Fibroblast of lung (primary cell): ENCODE data around the gene TSEN54. TPM values are rescaled to one million over a fixed set of nuclear protein-coding genes. Genes with fewer than 3 reads are reported as not detected.

Source experiments
- DNase-seq, 2 donors: peaks; one replicate each; pipeline versions ENCODE4 v3.0.0 to v3.0.0-alpha.2; 2010; ENCODE audit warnings: low read depth in 2 of 2
- H2AFZ ChIP-seq: 2 replicates; pipeline ENCODE4 v1.5.1; 2012; ENCODE audit warnings: low read length, control low read depth, inconsistent platforms
- H3K27ac ChIP-seq: 2 replicates; pipeline ENCODE4 v1.5.1; 2011; ENCODE audit warnings: low read length, control low read depth; ENCODE audit not compliant: insufficient read depth
- H3K27me3 ChIP-seq: 2 replicates; pipeline ENCODE4 v1.5.1; 2011; ENCODE audit warnings: mild to moderate bottlenecking, low read length; ENCODE audit not compliant: control insufficient read depth, insufficient read depth
- H3K36me3 ChIP-seq: 2 replicates; pipeline ENCODE4 v1.5.1; 2011; ENCODE audit warnings: low read length; ENCODE audit not compliant: control insufficient read depth, insufficient read depth
- H3K4me1 ChIP-seq: 2 replicates; pipeline ENCODE4 v1.5.1; 2011; ENCODE audit warnings: low read length; ENCODE audit not compliant: control insufficient read depth, insufficient read depth; ENCODE audit errors: extremely low read depth
- H3K4me2 ChIP-seq: 2 replicates; pipeline ENCODE4 v1.5.1; 2011; ENCODE audit warnings: low read length, control low read depth; ENCODE audit not compliant: insufficient read depth; ENCODE audit errors: extremely low read depth
- H3K4me3 ChIP-seq, 4 experiments: fragments of 200-600 bp in 1 of 4; sonication (generic) in 1 of 4; replicated peaks in 1 of 4; 2 replicates each; pipeline ENCODE4 v1.5.1; 2011 to 2016; ENCODE audit warnings: low read length in 4 of 4, low read depth in 3 of 4, mild to moderate bottlenecking in 3 of 4, control low read depth in 2 of 4, inconsistent platforms in 1 of 4, mixed read lengths in 1 of 4; ENCODE audit not compliant: insufficient read depth in 1 of 4; ENCODE audit errors: control extremely low read depth in 1 of 4
- H3K79me2 ChIP-seq: 2 replicates; pipeline ENCODE4 v1.5.1; 2012; ENCODE audit warnings: mild to moderate bottlenecking, low read length, inconsistent platforms; ENCODE audit not compliant: control insufficient read depth, insufficient read depth
- H3K9ac ChIP-seq: 2 replicates; pipeline ENCODE4 v1.5.1; 2011; ENCODE audit warnings: mild to moderate bottlenecking, low read length, control low read depth; ENCODE audit not compliant: insufficient read depth
- H3K9me3 ChIP-seq: 2 replicates; pipeline ENCODE4 v1.5.1; 2012; ENCODE audit warnings: low read depth, low read length; ENCODE audit not compliant: control insufficient read depth, insufficient read depth
- H4K20me1 ChIP-seq: 2 replicates; pipeline ENCODE4 v1.5.1; 2011; ENCODE audit warnings: low read length; ENCODE audit not compliant: control insufficient read depth, insufficient read depth; ENCODE audit errors: extremely low read depth
- CTCF ChIP-seq, 2 donors: IDR thresholded peaks in 1 of 2; conservative IDR thresholded peaks in 1 of 2; 1 replicate in 1 of 2; 2 replicates in 1 of 2; pipeline ENCODE4 v1.5.1; 2011 to 2012; ENCODE audit warnings: low read length in 2 of 2, control low read depth in 1 of 2, inconsistent platforms in 1 of 2, low read depth in 1 of 2, mild to moderate bottlenecking in 1 of 2
- EZH2 ChIP-seq: IDR thresholded peaks from 2 replicates; pipeline ENCODE4 v1.5.1; 2012; ENCODE audit warnings: low read length, control low read depth, mild to moderate bottlenecking; ENCODE audit errors: missing control alignments
- polyA plus RNA-seq, 2 donors: library from polyadenylated mRNA; depleted of rRNA in 1 of 2; stranded (reverse) in 1 of 2; unstranded in 1 of 2; fragments of >200 nt; gene quantifications; 2 replicates each; pipeline ENCODE4 v1.2.1, GENCODE V29; 2011 to 2012; ENCODE audit warnings: missing spikeins in 1 of 2
- total RNA-seq: library from RNA; depleted of rRNA; stranded (reverse); fragments of >200 nt; gene quantifications from 2 replicates; pipeline ENCODE4 v1.2.1, GENCODE V29; 2014

TSEN54 gene
- total and polyA plus RNA-seq, 2 donors (not counting 1 experiment from before 2014, with no cell fraction given) = 5.3 to 7.8 TPM

- Histone ChIP-seq H3K27ac (no peak overlapping the region), H2AFZ (no peak overlapping the region), H4K20me1 (no peaks in the 10 kb centered on the region), H3K9ac (no peak overlapping the region), H3K79me2 (no peaks in the 10 kb centered on the region), H3K4me2 (no peak overlapping the region), H3K36me3 (no peaks in the 10 kb centered on the region), H3K4me1 (no peaks in the 10 kb centered on the region), H3K27me3 (no peaks in the 10 kb centered on the region), H3K4me3 (no peak overlapping the region), H3K9me3 (no peaks in the 10 kb centered on the region)
- no peak for DNase-seq
- no peak for TF ChIP-seq EZH2
- no peak for TF ChIP-seq CTCF (conservative IDR thresholded peaks at IDR 0.05 in 1 of 2, IDR thresholded peaks at IDR 0.05 in 1 of 2; ENCODE audit: low read depth in 1 of 2, low read length in 2 of 2)
These were observed 37.2 kb downstream of the TSEN54 start for GRCh38 chr17:75553295-75554110.

- no peak overlapping the region for H3K4me2 ChIP-seq
- no peaks in the 10 kb centered on the region for H3K4me1 ChIP-seq
- no peaks in the 10 kb centered on the region for H3K36me3 ChIP-seq
- H4K20me1 ChIP-seq = no peaks in the 10 kb centered on the region
- H3K79me2 ChIP-seq = no peaks in the 10 kb centered on the region
- TF ChIP-seq EZH2 = no peak
- TF ChIP-seq CTCF (conservative IDR thresholded peaks at IDR 0.05 in 1 of 2, IDR thresholded peaks at IDR 0.05 in 1 of 2; ENCODE audit: low read depth in 1 of 2, low read length in 2 of 2) = no peak
- H3K9me3 ChIP-seq = no peaks in the 10 kb centered on the region
- no peak for DNase-seq
- H3K27me3 ChIP-seq = no peaks in the 10 kb centered on the region
- no peak overlapping the region for H3K9ac ChIP-seq
- no peak overlapping the region for H3K4me3 ChIP-seq
- H2AFZ ChIP-seq = no peak overlapping the region
- no peak overlapping the region for H3K27ac ChIP-seq
These were observed 39.4 kb downstream of the TSEN54 start for GRCh38 chr17:75555679-75556153.

- Histone ChIP-seq H3K9me3 (no peaks in the 10 kb centered on the region), H3K27me3 (no peaks in the 10 kb centered on the region), H2AFZ (no peak overlapping the region), H3K4me2 (no peak overlapping the region), H3K36me3 (no peaks in the 10 kb centered on the region), H3K4me1 (no peaks in the 10 kb centered on the region), H3K79me2 (no peaks in the 10 kb centered on the region), H3K4me3 (no peak overlapping the region), H3K9ac (no peak overlapping the region), H3K27ac (no peak overlapping the region), H4K20me1 (no peaks in the 10 kb centered on the region)
- TF ChIP-seq EZH2 (no peak), CTCF (conservative IDR thresholded peaks at IDR 0.05 in 1 of 2, IDR thresholded peaks at IDR 0.05 in 1 of 2; ENCODE audit: low read depth in 1 of 2, low read length in 2 of 2) (no peak)
- peak; percentile 32 to 45 for DNase-seq
These were observed 40.9 kb downstream of the TSEN54 start for GRCh38 chr17:75557075-75557851.
